HG02981 (cell line): ENCODE data around the gene SAT1.

ENCODE experiments used
- ATAC-seq: cut with Tn5 transposase; IDR thresholded peaks from one replicate; pipeline ENCODE4 v1.9.1; 2021; ENCODE audit warnings: mild to moderate bottlenecking, moderate library complexity; ENCODE audit not compliant: unreplicated experiment

The SAT1 gene

DNA sequence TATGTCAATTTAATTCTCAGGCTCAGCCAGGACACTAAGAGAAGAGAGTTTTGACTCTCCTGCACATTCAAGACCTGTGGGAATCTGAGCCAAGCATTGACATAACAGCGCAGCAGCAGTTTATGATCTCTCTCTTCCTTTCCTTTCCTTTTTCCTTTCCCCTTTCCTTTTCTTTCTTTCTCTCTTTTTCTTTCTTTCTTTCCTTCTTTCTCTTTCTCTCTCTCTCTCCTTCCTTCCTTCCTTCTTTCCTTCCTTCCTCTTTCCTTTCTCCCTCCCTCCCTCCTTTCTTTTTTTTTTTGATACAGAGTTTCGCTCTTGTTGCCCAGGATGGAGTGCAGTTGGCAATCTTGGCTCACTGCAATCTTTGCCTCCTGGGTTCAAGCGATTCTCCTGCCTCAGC is 21.6 kb downstream of the SAT1 start:
- no peak for ATAC-seq

DNA sequence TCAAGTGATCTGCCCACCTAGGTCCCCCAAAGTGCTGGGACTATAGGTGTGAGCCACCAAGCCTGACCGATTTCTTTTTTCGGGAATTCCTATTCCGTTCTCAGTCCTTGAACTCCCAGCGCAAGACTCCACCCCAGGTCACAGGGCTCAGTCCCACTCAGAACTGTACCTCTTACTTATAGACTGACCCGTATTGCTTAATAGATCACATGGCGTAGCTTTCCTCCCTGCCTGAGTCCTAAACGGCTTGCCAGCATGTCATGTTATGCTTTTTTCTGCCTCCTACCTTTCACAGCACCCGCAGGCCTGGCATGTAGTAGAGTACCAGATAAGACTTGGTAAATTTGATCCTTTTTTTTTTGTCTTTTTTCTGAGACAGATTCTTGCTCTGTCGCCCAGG is 22.4 kb downstream of the SAT1 start:
- no peak for ATAC-seq

DNA sequence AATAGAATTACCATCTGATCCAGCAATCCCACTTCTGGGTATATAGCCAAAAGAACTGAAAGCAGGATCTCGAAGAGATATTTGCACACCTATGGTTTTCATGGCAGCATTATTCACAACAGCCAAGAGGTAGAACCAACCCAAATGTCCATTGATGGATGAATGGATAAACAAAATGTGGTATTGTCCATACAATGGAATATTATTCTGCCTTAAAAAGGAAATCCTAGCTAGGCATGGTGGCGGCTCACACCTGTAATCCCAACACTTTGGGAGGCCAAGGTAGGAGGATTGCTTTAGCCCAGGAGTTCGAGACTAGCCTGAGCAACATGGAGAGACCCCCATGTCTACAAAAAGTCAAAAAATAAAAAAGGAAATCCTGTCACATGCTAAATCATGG is 27.3 kb downstream of the SAT1 start:
- ATAC-seq: no peak

DNA sequence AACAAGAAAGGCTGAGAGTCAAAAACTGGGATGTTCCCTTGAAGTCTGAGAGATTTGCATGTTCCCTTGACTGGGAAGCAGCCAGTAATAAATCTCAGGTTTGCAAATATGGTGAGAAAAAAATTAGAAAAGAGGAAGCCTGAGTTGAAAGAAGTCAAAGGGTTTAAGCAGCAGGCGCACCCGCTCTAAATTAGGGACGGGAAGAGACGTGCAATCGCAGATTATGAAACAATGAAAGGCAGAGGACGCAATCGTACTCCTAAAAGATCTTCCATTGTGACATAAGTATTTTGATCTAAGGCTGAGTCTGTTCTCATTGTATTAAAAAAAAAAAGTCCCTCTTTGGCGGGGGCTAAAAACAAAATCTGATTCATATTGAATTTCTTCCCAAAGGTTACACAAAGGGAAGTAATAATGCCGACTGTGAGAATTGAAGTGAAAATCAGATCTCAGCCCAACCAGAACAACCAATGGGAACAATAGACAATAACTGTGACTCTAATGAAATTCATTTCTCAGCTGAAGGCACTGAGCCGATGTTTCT is 28.2 kb downstream of the SAT1 start:
- no peak for ATAC-seq

DNA sequence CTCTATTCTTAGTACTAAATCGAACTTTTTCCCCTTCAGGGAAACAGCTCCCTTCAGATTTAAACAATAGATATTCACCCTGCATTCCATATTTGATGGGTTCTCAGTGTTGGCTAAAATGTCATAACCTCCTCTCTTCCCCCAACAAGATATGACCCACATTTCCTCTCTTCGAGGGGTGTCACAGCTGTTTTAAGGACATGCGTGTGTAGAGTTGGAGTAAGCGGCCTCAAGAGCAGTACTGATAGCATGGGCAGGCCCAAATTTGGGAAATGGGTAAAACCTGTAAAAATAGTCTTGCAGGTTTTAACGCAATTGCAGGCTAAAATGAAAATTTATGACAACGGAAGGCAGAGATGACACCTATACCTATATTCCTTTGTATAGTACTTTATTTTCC is 28.7 kb downstream of the SAT1 start:
- no peak for ATAC-seq

DNA sequence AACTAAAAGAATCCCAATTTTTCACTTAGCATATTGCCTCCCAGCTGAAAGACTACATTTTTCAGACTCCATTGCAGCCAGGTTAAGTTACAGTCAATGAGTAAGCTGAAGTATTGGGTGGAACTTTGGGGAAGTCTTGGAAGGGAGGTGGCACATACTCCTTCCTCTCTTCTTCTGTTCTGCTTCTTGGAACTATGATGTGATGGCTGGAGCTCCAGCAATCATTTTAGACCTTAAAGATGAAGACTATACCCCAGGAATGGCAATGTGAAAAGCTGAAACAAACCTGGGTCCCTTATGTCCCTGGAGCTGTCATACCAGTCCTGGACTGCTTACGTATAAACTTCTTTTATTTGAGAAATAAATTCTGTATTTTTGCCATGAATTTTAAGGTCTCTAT is 30.8 kb downstream of the SAT1 start:
- no peak for ATAC-seq

DNA sequence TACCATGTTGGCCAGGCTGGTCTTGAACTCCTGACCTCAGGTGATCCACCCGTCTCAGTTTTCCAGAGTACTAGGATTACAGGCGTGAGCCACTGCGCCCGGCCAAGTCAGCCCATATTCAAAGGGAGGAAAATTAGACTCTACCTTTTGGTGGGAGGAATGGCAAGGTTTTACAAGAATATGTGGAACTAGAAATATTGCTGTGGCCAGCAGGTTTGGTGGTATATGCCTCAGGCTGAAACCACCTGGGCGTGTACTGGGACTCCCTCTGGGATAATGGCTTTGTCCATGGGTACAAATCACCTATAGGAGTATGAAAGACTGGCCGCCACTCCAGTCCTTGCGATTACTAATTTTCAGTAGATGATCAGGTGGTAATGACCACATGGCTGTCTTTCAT is 32.4 kb downstream of the SAT1 start:
- no peak for ATAC-seq

DNA sequence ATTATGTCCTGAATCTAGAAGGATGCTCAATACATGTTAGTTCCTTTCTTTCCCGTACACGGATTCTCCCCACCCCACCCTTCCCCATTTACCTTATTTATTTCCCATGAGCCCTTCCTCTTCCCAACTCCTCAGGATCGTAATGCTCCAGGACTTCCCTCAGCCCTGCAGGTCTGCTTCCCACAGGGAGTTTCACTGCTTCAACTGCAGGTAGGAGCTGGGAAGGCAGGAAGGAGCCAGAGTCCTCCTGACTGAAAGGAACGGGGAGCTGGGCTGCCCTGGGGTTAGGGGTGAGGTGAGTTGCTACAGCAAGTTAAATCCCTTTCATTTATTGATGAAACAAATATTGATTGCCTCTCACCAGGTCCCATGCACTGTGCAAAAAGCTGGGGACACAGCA is 33.2 kb downstream of the SAT1 start:
- no peak for ATAC-seq

DNA sequence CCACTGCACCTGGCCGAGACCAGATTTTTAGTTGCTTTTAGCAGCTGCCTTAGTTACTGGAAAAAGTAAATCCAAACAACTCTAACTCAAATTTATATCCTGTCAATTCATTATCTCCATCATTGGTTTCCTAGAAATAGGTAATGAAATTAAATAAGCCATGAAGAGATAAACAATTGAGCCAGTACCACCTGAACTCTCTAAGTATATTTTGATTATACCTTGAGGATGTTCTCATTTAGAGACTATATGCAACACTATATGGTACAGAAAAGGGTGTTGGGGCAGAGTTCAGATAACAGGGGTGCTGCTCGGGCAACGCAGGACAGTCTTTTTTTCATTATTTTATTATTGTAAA is 35.0 kb downstream of the SAT1 start:
- ATAC-seq: no peak

DNA sequence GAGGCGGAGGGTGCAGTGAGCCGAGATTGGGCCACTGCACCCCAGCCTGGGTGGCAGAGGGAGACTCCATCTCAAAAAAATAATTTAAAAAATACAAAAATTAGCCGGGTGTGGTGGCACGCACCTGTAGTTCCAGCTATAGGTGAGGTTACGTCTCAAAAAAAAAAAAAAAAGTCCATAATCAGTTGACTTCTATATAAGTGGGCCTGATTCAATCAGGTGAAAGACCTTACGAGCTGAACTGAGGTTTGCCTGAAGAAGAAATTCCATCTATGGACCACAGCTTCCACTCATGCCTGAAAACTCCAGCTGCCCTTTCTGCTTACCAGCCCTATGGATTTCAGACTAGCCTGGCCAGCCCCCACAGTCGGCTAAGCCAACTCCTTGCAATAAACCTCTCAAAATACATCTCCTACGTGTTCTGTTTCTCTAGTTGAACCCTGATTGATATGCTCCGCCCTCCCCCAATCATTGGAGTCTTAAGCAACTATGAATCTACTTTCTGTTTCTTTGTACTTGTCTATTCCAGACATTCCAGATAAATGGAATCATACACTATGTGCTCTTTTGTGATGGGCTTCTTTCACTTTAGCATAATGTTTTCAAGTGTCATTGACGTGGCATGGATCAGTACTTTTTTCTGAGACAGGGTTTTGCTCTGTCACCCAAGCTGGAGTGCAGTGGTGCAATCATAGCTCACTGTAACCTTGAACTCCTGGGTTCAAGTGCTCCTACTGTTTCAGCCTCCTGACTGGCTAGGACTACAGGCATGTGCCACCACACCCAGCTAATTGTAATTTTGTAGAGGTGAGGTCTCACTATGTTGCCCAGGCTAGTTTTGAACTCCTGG is 36.6 kb downstream of the SAT1 start:
- no peak for ATAC-seq

DNA sequence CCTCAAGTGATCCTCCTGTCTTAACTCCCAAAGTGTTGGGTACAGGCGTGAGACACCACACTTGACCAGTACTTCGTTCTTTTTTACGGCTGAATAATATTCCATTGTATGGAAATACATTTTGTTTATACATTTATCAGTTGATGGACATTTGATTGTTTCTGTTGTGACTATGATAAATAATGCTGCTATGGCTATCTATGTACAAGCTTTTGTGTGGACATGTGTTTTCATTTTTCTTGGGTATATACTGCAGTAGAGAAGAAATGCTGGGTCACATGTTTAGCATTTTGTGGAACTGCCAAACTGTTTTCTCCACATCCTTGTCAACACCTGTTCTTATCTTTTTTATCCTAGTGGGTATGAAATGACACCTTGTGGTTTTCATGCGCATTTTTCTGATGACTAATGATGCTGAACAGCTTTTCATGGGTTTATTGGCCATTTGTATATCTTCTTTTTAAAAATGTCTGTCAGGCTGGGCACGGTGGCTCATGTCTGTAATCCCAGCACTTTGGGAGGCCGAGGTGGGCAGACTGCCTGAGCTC is 37.3 kb downstream of the SAT1 start:
- no peak for ATAC-seq

DNA sequence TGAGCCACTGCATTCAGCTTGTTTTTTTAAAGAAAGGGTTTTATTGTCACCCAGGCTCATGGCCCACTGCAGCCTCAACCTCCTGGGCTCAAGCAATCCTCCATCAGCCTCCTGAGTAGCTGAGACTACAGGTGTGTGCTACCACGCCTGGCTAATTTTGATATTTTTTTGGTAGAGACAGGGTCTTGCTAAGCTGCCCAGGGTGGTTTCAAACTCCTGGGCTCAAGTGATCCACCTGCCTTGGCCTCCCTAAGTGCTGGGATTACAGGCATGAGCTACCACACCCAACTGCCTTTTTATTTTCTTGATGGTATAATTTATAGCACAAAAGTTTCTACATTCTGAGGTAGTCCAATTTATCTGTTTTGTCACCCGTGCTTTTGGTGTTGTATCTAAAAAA is 38.9 kb downstream of the SAT1 start:
- no peak for ATAC-seq

DNA sequence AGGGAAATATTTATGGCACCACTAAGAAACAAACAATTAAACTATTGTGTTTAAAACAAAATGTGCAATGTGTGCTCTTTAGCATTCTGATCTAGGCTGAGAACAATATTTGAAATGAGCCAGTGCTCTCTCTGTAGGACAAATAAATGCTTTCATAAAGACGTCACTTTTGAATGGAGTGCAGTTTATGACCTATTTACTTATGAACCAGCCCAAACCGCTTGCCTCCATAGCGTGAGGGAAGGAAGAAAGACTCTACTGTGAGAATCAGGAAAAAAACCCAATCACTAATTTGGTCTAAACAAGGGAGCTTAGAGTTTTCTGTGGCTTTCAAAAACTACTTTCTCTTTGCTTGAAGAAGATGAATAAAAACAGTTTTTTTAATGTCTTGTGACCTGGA is 39.4 kb downstream of the SAT1 start:
- no peak for ATAC-seq

DNA sequence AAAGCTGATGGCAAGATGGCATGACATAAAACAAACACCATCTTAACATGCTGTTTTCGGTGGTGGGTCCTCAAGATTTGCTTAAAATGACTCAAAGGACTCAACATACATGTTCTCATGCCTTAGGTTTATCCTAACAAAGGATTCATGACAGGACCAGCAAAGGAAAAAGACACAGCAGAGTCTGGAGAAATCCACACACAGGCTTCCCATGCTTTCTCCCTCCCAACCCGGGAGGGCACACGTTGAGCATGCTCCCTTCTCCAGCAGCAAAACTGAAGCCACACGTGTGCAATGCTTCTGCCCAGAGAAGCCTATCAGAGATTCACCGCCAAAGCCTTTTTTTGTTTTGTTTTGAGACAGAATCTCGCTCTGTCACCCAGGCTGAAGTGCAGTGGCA is 39.9 kb downstream of the SAT1 start:
- ATAC-seq: no peak

DNA sequence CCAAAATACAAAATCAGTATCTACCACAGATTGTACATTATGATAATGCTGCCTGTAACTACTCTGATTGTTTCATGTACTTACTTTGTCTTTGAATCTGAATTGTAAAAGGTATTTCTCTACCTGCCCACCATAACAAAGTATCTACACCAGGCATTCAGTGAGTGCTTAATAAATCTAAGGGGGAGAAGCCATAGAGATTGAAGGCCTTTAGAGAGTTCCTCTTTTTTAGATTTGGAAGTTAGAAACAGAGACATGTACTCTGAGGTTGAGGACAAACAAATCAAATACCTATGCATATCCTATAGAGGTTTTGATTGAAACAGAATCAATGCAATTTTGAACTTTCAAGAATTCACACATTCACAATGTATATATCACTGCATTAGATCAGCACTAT is 42.7 kb downstream of the SAT1 start:
- ATAC-seq: no peak

DNA sequence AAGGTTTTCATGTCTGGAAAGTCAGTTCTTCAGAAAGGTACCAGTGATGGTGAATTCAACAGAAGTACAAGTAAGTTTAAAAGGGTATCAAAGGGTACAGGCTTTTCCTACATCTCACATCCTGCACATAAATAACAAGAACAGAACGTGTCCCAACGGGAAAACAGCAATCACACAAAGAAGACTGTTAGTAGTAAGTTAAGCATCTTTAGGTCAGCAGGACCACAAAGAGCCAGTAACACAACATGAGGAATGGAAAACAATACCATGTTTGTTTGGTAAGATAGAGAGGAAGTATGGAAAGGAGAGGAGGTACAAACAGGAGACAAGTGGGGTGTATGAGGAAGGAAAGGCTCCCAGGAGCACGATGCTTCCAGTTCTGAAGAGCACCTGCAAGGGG is 43.2 kb downstream of the SAT1 start:
- ATAC-seq: no peak

DNA sequence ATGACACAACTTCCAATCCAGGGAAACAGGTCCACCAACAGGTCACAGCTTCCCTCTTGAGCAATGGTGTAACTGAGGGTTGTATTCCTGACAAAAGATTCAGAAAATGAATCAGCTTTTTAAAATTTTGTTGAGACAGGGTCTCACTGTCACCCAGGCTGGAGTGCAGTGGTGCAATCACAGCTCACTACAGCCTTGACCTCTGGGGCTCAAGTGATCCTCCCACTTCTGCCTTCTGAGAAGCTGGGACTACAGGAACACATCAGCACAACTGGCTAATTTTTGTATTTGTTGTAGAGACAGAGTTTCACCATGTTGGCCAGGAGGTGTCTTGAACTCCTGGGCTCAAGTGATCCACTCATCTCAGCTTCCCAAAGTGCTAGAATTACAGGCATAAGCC is 43.7 kb downstream of the SAT1 start:
- no peak for ATAC-seq

DNA sequence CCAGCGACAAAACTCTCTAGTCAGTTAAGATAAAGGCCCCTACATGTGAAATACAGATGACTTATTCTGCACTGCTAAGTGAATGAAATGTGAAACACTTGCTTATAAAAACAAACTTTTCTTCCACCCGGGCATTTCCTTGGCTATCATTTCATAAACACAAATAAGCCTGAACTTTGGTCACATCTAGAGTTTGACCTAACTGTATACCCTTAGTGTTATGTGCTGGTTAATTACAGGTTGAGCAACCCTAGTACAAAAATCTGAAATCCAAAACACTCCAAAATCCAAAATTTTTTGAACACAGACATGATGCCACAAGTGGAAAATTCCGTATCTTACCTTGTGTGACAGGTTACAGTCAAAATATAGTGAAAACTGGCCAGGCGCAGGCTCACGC is 45.9 kb downstream of the SAT1 start:
- ATAC-seq: no peak

DNA sequence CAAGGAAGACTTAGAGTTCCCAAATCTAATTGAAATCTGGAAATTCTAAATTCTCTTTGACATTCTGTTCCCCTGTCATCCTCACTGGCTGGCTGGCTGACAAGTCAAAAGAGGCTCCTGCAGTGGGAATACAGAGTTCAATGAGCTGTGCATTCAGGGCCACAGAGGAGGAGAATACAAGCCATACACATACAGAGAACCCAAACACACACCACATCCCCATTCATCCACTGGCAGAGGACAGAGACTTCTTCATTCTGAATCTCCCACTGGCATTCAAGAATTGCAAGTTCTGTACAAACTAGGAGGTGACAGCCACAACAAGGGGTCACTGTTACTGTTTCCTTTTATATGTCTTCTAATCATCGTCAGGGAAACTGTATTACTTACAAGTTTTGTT is 49.7 kb downstream of the SAT1 start:
- ATAC-seq: no peak
